Activated gamma-delta T cell (primary cell): ENCODE measurements around the gene CCNF.
A peak's percentile ranks its signal among the peaks of the same experiment; 100 is the strongest.
"Not testable (repeated sequence)": the region's sequence is repeated elsewhere in the genome, so short reads cannot be mapped to it uniquely, and the experiment has no call there.

Experiments used
- DNase-seq: peaks from one replicate; lab custom pipeline; 2025; lab: John Stamatoyannopoulos, UW

CCNF gene

DNA sequence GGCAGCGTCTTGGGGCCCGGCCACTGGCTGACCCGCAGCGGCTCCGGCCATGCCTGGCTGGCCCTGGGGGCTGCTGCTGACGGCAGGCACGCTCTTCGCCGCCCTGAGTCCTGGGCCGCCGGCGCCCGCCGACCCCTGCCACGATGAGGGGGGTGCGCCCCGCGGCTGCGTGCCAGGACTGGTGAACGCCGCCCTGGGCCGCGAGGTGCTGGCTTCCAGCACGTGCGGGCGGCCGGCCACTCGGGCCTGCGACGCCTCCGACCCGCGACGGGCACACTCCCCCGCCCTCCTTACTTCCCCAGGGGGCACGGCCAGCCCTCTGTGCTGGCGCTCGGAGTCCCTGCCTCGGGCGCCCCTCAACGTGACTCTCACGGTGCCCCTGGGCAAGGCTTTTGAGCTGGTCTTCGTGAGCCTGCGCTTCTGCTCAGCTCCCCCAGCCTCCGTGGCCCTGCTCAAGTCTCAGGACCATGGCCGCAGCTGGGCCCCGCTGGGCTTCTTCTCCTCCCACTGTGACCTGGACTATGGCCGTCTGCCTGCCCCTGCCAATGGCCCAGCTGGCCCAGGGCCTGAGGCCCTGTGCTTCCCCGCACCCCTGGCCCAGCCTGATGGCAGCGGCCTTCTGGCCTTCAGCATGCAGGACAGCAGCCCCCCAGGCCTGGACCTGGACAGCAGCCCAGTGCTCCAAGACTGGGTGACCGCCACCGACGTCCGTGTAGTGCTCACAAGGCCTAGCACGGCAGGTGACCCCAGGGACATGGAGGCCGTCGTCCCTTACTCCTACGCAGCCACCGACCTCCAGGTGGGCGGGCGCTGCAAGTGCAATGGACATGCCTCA lies 42.6 kb downstream of the CCNF start:
- no peak for DNase-seq

DNA sequence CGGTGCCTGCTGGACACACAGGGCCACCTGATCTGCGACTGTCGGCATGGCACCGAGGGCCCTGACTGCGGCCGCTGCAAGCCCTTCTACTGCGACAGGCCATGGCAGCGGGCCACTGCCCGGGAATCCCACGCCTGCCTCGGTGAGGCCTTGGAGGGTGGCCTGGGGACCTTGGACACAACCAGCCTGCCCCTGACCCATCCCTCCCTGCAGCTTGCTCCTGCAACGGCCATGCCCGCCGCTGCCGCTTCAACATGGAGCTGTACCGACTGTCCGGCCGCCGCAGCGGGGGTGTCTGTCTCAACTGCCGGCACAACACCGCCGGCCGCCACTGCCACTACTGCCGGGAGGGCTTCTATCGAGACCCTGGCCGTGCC lies 43.2 kb downstream of the CCNF start:
- DNase-seq, result no peak

DNA sequence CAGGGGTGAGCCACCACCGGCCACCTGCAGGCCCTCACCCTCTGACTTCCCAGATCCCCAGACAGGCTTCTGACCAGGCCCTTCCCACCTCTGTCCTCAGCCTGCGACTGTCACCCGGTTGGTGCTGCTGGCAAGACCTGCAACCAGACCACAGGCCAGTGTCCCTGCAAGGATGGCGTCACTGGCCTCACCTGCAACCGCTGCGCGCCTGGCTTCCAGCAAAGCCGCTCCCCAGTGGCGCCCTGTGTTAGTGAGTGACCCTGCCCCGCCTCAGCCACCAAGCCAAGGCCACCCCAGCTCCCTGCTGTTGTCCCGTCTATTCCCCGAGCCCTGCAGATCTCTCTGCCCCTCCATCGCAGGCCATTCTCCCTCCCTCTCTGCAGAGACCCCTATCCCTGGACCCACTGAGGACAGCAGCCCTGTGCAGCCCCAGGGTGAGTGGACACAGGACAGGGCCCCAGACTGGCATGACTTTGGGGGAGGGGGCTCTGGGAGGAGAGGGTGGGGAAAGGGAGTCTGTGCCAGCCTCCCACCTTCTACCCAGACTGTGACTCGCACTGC lies 43.7 kb downstream of the CCNF start:
- DNase-seq, result no peak

DNA sequence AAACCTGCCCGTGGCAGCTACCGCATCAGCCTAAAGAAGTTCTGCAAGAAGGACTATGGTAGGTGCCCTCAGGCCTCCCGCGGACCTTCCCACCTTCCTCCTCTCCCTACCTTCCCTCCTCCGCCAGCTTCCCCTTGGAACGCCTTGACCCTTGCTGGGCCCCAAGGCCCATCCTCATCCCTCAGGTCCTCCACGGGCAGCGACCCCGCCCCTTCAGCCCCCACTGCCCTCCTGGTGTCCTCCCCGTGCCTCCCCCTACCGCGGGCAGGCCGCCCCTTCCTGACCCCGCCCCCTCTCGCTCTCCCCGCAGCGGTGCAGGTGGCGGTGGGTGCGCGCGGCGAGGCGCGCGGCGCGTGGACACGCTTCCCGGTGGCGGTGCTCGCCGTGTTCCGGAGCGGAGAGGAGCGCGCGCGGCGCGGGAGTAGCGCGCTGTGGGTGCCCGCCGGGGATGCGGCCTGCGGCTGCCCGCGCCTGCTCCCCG lies 44.2 kb downstream of the CCNF start:
- DNase-seq, result no peak

DNA sequence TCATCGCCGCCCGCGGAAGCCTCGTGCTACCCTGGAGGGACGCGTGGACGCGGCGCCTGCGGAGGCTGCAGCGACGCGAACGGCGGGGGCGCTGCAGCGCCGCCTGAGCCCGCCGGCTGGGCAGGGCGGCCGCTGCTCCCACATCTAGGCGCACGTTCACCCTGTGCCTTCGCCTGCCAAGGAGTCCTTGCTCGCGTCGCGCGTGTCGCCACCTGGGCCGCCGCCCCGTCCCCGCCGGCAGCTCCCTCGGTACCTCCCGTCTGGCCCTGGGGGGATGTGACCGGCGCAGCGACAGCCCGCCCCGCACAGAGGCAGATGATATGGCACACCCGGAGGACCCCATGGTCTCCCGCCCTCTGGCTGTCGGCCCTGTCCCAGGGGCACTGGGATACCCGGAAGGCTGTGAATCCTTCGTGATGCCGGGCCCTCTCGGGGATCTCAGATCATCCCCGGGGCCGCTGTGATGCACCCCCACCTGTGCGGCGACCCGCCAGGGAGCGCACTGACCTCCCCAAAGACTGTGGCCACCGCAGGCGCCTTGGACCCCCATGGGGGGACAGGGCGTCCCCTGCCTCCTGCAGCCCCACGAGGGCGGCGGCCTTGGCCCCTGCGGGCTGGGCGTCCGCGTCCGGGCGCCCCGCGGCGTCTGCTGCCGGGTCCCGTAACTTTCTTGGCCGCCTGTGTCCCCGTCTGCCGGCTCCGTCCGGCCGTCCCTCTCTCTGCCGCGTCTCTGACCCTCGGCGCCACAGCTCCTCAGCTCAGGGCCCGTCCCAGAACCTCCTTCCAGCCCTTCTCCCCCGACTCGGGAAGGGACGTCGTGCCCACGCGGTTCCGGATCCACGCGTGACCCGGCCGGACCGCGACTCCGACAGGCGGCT lies 45.0 kb downstream of the CCNF start:
- peak; percentile 36 for DNase-seq

DNA sequence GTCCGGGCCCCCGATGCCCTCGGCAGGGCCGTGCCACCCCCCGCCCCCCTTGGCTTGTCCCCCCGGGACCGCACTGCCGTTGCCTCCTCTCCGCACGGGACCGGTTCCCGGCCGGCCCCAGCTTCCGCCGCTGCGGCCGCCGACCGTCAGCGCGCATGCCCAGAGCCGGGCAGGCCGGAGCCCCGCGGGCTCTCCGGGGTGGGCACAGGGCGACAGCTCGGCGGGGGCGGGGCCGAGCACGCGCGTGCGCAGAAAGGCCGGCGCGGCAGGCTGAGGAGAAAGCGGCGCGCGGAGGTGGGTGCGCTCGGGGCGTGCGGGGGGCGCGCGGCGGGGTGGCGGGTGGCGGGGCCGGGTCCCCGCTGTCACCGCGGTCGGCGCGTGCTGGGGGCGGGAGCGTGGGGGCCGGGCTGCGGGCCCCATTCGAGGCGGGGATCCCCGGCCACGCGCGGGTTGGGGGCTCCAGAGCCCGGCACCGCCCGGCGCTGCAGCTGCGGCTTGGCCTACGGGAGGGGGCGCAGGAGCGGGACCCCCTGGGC lies 45.7 kb downstream of the CCNF start, which contains the start of gene TBC1D24:
TBC1D24 (plus strand) TSS at position 251 of the 536 bp plus-strand sequence. CDS start 21,022 bp downstream, outside the sequence.
- DNase-seq, result peak; percentile 76

DNA sequence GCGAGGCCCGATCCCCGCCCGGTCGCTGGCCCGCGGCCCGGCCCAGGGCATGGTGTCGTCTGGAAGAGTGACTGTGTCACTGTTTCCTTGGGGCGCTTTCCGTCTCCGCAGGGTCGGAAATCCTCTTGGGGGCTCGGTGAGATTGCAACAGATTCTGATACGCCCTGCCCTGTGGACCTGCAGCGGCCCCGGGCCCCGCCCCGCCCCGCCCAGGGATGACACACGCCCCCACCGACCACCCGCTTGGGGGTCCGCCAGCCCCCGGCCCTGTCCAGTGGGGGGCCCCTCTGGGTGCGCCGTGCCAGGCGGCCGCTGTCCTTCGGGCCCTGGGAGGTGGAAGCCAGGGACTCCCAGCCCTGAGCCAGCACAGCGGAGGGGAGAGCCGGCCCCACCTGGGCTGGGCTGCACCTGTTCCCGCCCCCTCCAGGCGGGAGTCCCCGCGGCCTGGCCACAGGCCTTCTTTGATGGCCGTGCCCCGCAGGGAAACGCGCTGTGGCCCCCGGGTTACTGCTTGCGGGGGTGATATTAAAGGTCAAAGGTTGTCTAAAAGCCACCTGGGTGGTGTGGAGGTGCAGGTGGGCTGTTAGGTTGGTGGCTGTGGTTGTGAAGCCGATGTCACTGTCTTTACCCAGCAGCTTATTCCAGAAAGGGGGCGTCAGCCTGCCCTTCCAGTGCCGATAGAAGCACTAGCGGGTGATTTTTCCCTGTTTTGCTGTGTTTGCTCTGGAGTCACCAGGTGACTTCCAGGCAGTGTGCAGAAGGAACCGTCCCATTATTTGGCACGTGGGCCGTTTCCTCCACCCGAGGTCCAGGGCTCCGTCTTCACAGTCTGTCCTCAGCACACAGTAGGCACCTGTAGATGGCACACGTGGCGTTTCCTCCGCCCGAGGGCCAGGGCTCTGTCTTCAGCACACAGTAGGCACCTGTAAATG lies 46.4 kb downstream of the CCNF start:
- DNase-seq, result no peak

DNA sequence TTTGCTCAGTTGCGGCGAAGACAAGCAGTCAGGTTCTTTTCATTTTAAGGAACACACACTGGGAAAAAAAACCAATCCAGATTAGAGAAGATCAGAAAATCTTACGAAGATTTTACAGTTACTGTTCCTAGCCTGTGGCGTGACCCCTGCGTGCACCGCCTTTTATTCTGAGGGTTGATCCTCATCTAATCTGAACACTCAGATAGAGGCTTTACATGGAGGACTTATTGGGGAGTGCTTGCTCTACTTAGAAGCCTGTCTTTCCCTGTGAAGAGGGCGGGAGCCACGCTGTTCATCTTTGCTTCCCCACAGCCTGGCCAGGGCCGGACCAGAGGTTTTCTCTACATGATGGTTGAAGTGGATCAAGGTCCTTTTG lies 47.1 kb downstream of the CCNF start:
- DNase-seq, result no peak

DNA sequence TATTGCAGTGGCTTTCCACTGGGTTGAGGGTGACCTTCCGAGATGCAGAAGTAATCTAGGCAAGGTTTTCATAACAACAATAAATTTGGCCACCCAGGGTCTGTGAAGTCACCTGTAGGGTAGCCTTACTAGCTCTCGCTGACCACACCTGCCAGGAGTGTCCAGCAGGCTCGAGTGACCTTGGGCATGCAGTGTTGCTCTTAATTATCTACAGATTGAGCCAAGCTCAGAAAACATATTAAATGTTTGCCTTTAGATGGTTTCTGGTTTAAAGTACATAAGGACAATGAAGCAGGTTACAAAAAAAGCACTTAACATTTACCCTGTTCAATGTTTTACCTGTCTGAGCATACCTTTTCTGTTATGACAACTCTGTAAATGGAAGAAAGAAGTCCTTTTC lies 47.5 kb downstream of the CCNF start:
- no peak for DNase-seq

DNA sequence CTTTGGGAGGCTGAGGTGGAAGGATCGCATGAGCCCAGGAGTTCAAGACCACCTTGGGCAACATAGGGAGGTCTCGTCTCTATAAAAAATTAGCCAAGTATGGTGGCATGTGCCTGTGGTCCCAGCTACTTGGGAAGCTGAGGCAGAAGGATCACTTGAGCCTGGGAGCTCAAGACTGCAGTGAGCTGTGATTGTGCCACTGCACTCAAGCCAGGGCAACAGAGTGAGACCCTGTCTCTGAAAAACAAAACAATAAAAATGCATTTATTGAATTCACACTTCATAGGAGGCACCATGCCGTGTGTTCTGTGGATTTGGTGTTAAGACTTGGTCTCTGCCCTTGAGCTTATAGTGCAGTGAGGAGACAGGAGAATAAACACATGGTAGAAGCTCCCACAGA lies 48.1 kb downstream of the CCNF start:
- no peak for DNase-seq

DNA sequence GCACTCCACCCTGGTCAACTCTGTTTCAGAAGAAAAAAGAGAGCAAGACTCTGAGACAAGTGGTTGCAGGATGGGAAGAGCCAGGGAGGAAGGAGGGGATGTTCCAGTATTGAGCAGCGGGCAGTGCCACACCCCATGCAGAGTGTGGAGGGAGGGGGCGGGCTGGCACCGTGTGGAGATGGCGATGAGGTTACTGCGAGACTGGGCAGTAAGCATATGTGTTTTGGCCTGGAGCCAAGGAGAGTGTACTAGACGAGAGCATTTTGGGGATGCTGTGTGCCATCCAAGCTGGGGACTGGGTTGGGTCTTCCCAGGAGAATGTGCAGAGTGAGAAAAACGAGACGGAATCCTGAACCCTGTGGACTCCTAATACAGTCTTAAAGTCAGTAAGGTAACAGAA lies 49.0 kb downstream of the CCNF start:
- DNase-seq, result no peak

DNA sequence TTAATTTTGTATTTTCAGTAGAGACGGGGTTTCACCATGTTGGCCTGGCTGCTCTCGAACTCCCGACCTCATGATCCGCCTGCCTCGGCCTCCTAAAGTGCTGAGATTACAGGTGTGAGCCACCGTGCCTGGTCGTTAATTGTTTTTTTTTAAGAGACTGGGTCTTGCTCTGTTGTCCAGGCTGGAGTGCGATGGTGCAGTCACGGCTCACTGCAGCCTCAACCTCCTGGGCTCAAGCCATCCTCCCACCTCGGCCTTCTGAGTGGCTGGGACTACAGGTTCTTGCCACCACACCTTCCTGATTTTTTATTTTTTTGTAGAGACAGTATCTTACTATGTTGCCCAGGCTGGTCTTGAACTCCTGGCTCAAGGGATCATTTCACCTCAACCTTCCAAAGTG lies 50.7 kb downstream of the CCNF start:
- DNase-seq, result not testable (repeated sequence)

DNA sequence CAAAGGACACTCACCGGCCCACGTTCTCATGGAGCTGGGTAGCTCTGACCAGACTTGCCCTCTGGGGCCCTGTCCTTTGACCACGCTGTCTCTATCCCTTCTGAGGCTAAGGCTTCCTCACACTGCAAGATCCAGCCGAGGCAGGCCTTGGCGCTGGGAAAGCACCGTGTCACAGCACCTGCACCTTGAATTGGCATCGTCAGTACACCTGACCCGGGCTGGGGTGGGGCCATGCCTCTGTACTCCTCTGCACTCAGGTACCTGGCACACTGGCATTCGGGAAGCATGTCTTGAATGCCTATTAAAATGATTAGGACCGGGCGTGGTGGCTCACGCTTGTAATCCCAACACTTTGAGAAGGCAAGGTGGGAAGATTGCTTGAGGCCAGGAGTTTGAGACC lies 51.7 kb downstream of the CCNF start:
- no peak for DNase-seq

DNA sequence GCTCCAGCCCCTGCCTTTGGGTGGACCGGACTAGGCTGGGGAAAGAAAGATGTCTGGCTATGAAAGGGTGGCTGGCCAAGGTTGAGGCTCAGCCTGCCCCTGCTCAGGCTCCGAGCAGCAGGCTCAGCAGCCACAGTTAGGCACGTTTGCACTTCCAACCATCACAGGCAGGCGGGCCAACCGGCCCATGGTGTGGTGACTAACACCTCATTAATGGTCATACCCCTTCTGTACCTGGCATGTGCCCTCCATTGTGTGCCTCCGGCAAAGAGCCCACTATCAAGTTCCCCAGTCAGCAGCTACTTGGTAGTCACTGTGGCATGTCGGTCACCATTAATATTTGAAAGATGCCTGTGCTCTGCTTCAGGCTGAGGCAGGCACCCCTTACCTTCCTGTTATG lies 52.4 kb downstream of the CCNF start:
- no peak for DNase-seq

DNA sequence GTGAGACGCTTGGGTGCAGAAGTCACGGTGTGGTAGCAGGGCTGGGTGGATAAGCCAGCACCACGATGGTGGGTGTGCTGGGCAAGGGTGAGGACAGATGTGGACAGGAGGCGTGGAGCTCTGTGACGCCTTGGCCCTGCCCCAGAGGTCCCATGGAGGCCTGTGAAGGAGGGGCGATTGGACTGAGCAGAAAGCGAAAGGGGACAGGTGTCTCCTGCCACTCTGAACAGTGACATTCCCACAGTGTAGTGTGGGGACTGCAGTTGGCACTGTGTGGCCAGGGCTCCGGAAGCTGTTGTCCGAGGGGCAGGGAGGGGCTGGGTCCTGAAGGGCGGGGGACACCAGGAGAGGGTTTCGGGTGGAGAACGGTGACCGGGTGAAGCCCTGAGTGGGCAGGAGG lies 53.0 kb downstream of the CCNF start:
- no peak for DNase-seq

DNA sequence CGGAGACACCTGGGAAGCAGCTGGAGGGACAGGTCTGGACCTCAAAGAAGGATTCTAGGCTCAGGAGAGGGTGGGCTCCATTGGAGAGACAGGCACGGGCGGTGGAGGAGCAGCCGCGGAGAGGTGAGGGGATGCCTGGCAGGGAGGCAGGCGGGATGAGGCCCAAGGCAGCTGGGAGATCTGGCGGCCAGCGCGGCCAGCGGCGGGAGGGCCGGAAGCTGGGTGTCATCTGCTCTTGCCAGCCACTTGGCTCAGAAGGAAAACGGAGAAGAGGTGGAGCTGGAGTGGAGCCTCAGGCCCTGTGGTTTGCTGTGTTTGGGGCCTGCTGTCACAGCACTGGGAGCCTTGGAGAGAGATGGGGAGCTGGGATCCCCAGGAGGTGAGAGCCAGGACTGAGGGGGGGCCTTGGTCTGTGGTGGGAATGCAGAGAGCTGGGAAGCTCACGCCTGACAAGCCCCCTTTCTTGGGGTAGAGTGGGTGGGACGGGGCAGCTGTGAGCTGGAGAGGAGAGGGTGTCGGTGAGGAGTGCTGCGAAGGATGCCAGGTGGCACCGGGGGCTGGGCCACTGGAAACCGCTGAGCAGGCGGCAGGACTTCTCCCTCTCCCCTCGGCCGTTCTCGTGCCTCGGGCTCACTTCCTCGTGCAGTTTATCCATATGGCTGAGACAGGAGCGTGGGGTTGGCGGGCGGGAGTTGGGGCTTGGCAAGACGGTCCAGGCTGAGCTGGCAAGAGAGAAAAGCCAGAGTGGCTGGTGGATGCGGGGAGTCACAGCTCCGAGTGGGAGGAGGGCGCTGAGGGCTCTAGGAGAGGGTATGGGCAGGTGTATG lies 53.7 kb downstream of the CCNF start:
- no peak for DNase-seq

DNA sequence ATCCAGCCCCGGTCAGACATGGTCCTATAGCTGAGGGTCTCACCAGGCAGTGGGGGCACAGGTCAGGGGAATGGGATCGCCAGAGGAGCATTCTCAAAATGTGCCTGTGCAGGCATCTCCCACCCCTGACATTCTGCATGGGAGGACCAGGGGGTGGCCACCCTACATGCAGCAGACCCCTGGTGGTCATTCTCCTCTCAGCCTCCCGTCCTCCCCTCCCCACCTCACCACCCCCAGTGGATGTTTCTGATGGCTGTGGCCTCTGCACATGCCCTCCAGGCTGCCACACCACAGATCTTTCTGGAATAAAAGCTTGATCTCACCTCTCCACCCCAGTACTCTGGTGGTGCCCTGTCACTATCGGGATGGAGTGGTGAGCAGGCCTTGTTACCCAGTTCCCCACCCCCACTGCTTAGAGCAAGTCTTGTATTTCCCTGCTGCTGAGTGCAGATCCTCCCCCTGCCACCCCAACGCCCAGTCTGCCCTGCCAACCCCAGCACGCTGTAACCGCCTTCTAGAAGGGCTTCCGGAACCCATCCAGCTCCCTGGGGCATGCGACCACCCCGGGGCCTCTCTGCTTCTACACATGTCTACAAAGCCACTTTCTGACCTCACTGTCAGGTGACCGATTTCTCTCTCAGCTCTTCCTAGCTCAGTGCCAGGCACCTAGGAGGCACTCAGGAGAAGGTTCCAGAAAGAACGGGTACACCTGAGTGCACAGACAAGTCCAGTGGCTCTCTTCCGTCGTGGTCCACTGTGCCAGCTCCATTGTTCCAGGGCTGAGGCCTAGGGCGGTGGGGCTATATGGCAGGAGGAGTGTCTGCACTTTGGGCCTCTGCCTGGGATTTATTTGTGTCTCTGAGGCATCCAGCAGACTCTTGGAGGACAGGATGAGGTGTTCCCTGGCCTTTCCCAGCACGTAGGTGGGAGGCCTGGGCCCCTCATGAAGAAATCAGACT lies 55.0 kb downstream of the CCNF start:
- DNase-seq, result no peak

DNA sequence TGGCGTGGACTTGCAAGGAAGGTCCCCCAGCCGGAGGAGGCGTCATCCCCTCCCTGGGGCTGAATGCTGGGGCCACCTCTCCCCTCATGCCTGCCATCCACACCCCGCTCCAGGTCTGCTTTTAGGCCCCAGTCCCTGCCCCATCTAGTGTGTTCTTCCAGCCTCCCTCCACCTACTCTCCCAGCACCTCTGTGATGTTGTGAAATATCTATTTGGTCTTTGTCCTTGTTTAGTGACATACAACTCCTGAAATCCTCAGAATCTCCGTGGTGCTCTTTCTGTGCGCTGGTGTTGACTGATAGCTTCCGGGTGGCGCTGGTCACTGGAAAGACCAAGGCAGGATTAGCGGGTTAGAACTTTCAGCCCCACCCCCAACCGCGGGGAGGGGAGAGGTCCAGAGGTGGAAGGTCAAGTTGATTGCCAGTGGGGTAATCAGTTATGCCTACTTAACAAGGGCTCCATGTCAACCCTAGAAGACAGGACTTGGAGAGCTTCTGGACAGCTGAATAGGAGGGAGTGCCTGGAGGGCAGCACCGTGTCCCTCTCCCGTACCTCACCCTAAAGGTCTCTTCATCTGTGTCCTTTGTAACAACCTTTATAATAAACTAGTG lies 55.8 kb downstream of the CCNF start:
- no peak for DNase-seq
